ENCODE data around the gene GLYAT.

- TF ChIP-seq EZH2 (IDR thresholded peaks at IDR 0.05; ENCODE audit: borderline replicate concordance, insufficient read depth, low read length, poor library complexity, severe bottlenecking): no peak
- TF ChIP-seq, protein P1, sequence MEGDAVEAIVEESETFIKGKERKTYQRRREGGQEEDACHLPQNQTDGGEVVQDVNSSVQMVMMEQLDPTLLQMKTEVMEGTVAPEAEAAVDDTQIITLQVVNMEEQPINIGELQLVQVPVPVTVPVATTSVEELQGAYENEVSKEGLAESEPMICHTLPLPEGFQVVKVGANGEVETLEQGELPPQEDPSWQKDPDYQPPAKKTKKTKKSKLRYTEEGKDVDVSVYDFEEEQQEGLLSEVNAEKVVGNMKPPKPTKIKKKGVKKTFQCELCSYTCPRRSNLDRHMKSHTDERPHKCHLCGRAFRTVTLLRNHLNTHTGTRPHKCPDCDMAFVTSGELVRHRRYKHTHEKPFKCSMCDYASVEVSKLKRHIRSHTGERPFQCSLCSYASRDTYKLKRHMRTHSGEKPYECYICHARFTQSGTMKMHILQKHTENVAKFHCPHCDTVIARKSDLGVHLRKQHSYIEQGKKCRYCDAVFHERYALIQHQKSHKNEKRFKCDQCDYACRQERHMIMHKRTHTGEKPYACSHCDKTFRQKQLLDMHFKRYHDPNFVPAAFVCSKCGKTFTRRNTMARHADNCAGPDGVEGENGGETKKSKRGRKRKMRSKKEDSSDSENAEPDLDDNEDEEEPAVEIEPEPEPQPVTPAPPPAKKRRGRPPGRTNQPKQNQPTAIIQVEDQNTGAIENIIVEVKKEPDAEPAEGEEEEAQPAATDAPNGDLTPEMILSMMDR (IDR thresholded peaks at IDR 0.05; ENCODE audit: poor library complexity, severe bottlenecking): no peak
Observed at GRCh38 chr11:58763120-58763490, 31.4 kb upstream of the GLYAT start.
